Fibroblast of lung (primary cell): Measurements from ENCODE around the gene SLC7A14. TPM values are rescaled to one million over a fixed set of nuclear protein-coding genes. Genes with fewer than 3 reads are reported as not detected.
A peak's percentile ranks its signal among the peaks of the same experiment; 100 is the strongest.

Experiments used
- DNase-seq, 2 donors: peaks; one replicate each; pipeline versions ENCODE4 v3.0.0 to v3.0.0-alpha.2; 2010; ENCODE audit warnings: low read depth in 2 of 2
- H2AFZ ChIP-seq: 2 replicates; pipeline ENCODE4 v1.5.1; 2012; ENCODE audit warnings: low read length, control low read depth, inconsistent platforms
- H3K27ac ChIP-seq: 2 replicates; pipeline ENCODE4 v1.5.1; 2011; ENCODE audit warnings: low read length, control low read depth; ENCODE audit not compliant: insufficient read depth
- H3K27me3 ChIP-seq: 2 replicates; pipeline ENCODE4 v1.5.1; 2011; ENCODE audit warnings: mild to moderate bottlenecking, low read length; ENCODE audit not compliant: control insufficient read depth, insufficient read depth
- H3K36me3 ChIP-seq: 2 replicates; pipeline ENCODE4 v1.5.1; 2011; ENCODE audit warnings: low read length; ENCODE audit not compliant: control insufficient read depth, insufficient read depth
- H3K4me1 ChIP-seq: 2 replicates; pipeline ENCODE4 v1.5.1; 2011; ENCODE audit warnings: low read length; ENCODE audit not compliant: control insufficient read depth, insufficient read depth; ENCODE audit errors: extremely low read depth
- H3K4me2 ChIP-seq: 2 replicates; pipeline ENCODE4 v1.5.1; 2011; ENCODE audit warnings: low read length, control low read depth; ENCODE audit not compliant: insufficient read depth; ENCODE audit errors: extremely low read depth
- H3K4me3 ChIP-seq, 4 experiments: fragments of 200-600 bp in 1 of 4; sonication (generic) in 1 of 4; replicated peaks in 1 of 4; 2 replicates each; pipeline ENCODE4 v1.5.1; 2011 to 2016; ENCODE audit warnings: low read length in 4 of 4, low read depth in 3 of 4, mild to moderate bottlenecking in 3 of 4, control low read depth in 2 of 4, inconsistent platforms in 1 of 4, mixed read lengths in 1 of 4; ENCODE audit not compliant: insufficient read depth in 1 of 4; ENCODE audit errors: control extremely low read depth in 1 of 4
- H3K79me2 ChIP-seq: 2 replicates; pipeline ENCODE4 v1.5.1; 2012; ENCODE audit warnings: mild to moderate bottlenecking, low read length, inconsistent platforms; ENCODE audit not compliant: control insufficient read depth, insufficient read depth
- H3K9ac ChIP-seq: 2 replicates; pipeline ENCODE4 v1.5.1; 2011; ENCODE audit warnings: mild to moderate bottlenecking, low read length, control low read depth; ENCODE audit not compliant: insufficient read depth
- H3K9me3 ChIP-seq: 2 replicates; pipeline ENCODE4 v1.5.1; 2012; ENCODE audit warnings: low read depth, low read length; ENCODE audit not compliant: control insufficient read depth, insufficient read depth
- H4K20me1 ChIP-seq: 2 replicates; pipeline ENCODE4 v1.5.1; 2011; ENCODE audit warnings: low read length; ENCODE audit not compliant: control insufficient read depth, insufficient read depth; ENCODE audit errors: extremely low read depth
- CTCF ChIP-seq, 2 donors: IDR thresholded peaks in 1 of 2; conservative IDR thresholded peaks in 1 of 2; 1 replicate in 1 of 2; 2 replicates in 1 of 2; pipeline ENCODE4 v1.5.1; 2011 to 2012; ENCODE audit warnings: low read length in 2 of 2, control low read depth in 1 of 2, inconsistent platforms in 1 of 2, low read depth in 1 of 2, mild to moderate bottlenecking in 1 of 2
- EZH2 ChIP-seq: IDR thresholded peaks from 2 replicates; pipeline ENCODE4 v1.5.1; 2012; ENCODE audit warnings: low read length, control low read depth, mild to moderate bottlenecking; ENCODE audit errors: missing control alignments
- polyA plus RNA-seq, 2 donors: library from polyadenylated mRNA; depleted of rRNA in 1 of 2; stranded (reverse) in 1 of 2; unstranded in 1 of 2; fragments of >200 nt; gene quantifications; 2 replicates each; pipeline ENCODE4 v1.2.1, GENCODE V29; 2011 to 2012; ENCODE audit warnings: missing spikeins in 1 of 2
- total RNA-seq: library from RNA; depleted of rRNA; stranded (reverse); fragments of >200 nt; gene quantifications from 2 replicates; pipeline ENCODE4 v1.2.1, GENCODE V29; 2014

SLC7A14 gene
- total and polyA plus RNA-seq, 2 donors (not counting 1 experiment from before 2014, with no cell fraction given) = 1.3 to 3.4 TPM

- Histone ChIP-seq H3K4me1 (peaks cover 4% of the 10 kb centered on the region), H3K4me3 (no peak overlapping the region), H3K27ac (peak overlapping the region; percentile 61), H3K27me3 (no peaks in the 10 kb centered on the region), H4K20me1 (no peaks in the 10 kb centered on the region), H2AFZ (no peak overlapping the region), H3K9me3 (no peaks in the 10 kb centered on the region), H3K4me2 (peak overlapping the region; percentile 69), H3K36me3 (no peaks in the 10 kb centered on the region), H3K79me2 (peaks cover 10% of the 10 kb centered on the region), H3K9ac (no peak overlapping the region)
- peak; percentile 99 to 100 for TF ChIP-seq CTCF (conservative IDR thresholded peaks at IDR 0.05 in 1 of 2, IDR thresholded peaks at IDR 0.05 in 1 of 2; ENCODE audit: low read depth in 1 of 2, low read length in 2 of 2)
- no peak for TF ChIP-seq EZH2
- peak; percentile 88 to 92 for DNase-seq
Measured at GRCh38 chr3:170414202-170414663, 171.6 kb downstream of the SLC7A14 start.

DNA sequence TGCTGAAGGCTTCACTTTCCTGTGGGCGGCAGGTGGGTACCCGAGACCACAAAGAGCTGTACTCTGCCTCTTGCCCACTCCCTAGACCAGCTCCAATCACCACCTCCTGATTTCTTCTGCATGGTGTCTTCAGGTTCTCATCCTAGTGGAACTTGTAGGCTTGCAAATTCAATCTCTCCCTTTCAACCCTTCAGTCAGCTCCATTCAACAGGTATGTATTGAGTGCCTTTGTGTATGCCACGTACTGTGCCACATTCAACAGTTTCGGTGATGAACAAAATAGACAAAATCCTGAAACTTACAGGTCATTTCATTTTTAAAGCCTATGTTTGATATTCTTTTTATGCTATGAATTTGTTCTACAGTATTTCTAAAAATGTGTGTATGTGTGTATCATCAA is 172.6 kb downstream of the SLC7A14 start:
- Histone ChIP-seq H3K27ac (no peak overlapping the region), H3K4me3 (no peak overlapping the region), H3K9ac (no peak overlapping the region), H3K4me1 (peaks cover 4% of the 10 kb centered on the region), H4K20me1 (no peaks in the 10 kb centered on the region), H3K9me3 (no peaks in the 10 kb centered on the region), H3K4me2 (no peak overlapping the region), H3K79me2 (peaks cover 3% of the 10 kb centered on the region), H2AFZ (no peak overlapping the region), H3K36me3 (no peaks in the 10 kb centered on the region), H3K27me3 (no peaks in the 10 kb centered on the region)
- no peak for DNase-seq
- TF ChIP-seq EZH2 = no peak
- TF ChIP-seq CTCF (conservative IDR thresholded peaks at IDR 0.05 in 1 of 2, IDR thresholded peaks at IDR 0.05 in 1 of 2; ENCODE audit: low read depth in 1 of 2, low read length in 2 of 2) = no peak

- H3K9me3 ChIP-seq = no peaks in the 10 kb centered on the region
- peak; percentile 58 to 69 for TF ChIP-seq CTCF (conservative IDR thresholded peaks at IDR 0.05 in 1 of 2, IDR thresholded peaks at IDR 0.05 in 1 of 2; ENCODE audit: low read depth in 1 of 2, low read length in 2 of 2)
- TF ChIP-seq EZH2 = no peak
Measured at GRCh38 chr3:170410428-170411029, 175.3 kb downstream of the SLC7A14 start.

More at GRCh38 chr3:170410428-170411029, 175.3 kb downstream of the SLC7A14 start:
- Histone ChIP-seq H4K20me1 (no peaks in the 10 kb centered on the region), H3K9ac (no peak overlapping the region), H3K4me2 (no peak overlapping the region), H3K36me3 (no peaks in the 10 kb centered on the region), H3K4me1 (peaks cover 4% of the 10 kb centered on the region), H3K27ac (no peak overlapping the region), H3K27me3 (no peaks in the 10 kb centered on the region), H3K4me3 (no peak overlapping the region), H2AFZ (no peak overlapping the region), H3K79me2 (no peaks in the 10 kb centered on the region)
- peak in 1 of 2 donors; percentile 61 for DNase-seq

Other genes with a start within 250 kb of the SLC7A14 start
- 33.4 and 53.2 TPM in 2 replicates for gene SKIL, start 228.4 kb downstream of the SLC7A14 start, total RNA-seq
- 11.1 and 15.3 TPM in 2 replicates for gene SKIL, start 228.4 kb downstream of the SLC7A14 start, polyA plus RNA-seq
- 107 and 131 TPM in 2 replicates for gene CLDN11, start 167.2 kb downstream of the SLC7A14 start, total RNA-seq
- 316 and 440 TPM in 2 replicates for gene CLDN11, start 167.2 kb downstream of the SLC7A14 start, polyA plus RNA-seq